ENCODE results near the gene PNPLA7.

GRCh38 chr9:137410891-137411249 lies 139.3 kb downstream of the PNPLA7 start:
- TF ChIP-seq POLR2A (IDR thresholded peaks at IDR 0.05) = no peak
- no peak for TF ChIP-seq CTCF (IDR thresholded peaks at IDR 0.05)
- TF ChIP-seq EP300 (IDR thresholded peaks at IDR 0.05; ENCODE audit: low read depth) = no peak
- TF ChIP-seq POLR2AphosphoS5 (IDR thresholded peaks at IDR 0.05) = no peak

Measured in transverse colon (tissue), 4 donors.